NCI-H1436 treated with DMSO at 0.1 percent for 48 hours (cell line): ENCODE data around the gene SLIT2.

ENCODE experiments used
- DNase-seq: peaks from one replicate; lab custom pipeline; 2025; lab: John Stamatoyannopoulos, UW

SLIT2 gene

GRCh38 chr4:20266215-20267082 lies 14.7 kb downstream of the SLIT2 start:
- DNase-seq: no peak

- DNase-seq: no peak
Observed at GRCh38 chr4:20268028-20268427, 16.3 kb downstream of the SLIT2 start.

GRCh38 chr4:20269320-20269719 lies 17.6 kb downstream of the SLIT2 start:
- DNase-seq: no peak

GRCh38 chr4:20271950-20272349 lies 20.2 kb downstream of the SLIT2 start:
- DNase-seq: no peak

- DNase-seq: no peak
Observed at GRCh38 chr4:20272411-20272872, 20.7 kb downstream of the SLIT2 start.

- DNase-seq: no peak
Observed at GRCh38 chr4:20273793-20274192, 22.1 kb downstream of the SLIT2 start.

- DNase-seq: no peak
Observed at GRCh38 chr4:20276848-20277247, 25.1 kb downstream of the SLIT2 start.

GRCh38 chr4:20278195-20278594 lies 26.5 kb downstream of the SLIT2 start:
- no peak for DNase-seq

GRCh38 chr4:20279381-20279780 lies 27.7 kb downstream of the SLIT2 start:
- no peak for DNase-seq

- DNase-seq: no peak
Observed at GRCh38 chr4:20281453-20281852, 29.7 kb downstream of the SLIT2 start.

GRCh38 chr4:20283039-20283438 lies 31.3 kb downstream of the SLIT2 start:
- no peak for DNase-seq

- no peak for DNase-seq
Observed at GRCh38 chr4:20284990-20285389, 33.3 kb downstream of the SLIT2 start.

GRCh38 chr4:20287246-20287645 lies 35.5 kb downstream of the SLIT2 start:
- DNase-seq: no peak

GRCh38 chr4:20288047-20288650 lies 36.4 kb downstream of the SLIT2 start:
- DNase-seq: no peak

GRCh38 chr4:20288846-20289512 lies 37.3 kb downstream of the SLIT2 start:
- no peak for DNase-seq

GRCh38 chr4:20289782-20290181 lies 38.1 kb downstream of the SLIT2 start:
- no peak for DNase-seq

- DNase-seq: no peak
Observed at GRCh38 chr4:20292739-20293138, 41.0 kb downstream of the SLIT2 start.

- no peak for DNase-seq
Observed at GRCh38 chr4:20297261-20297660, 45.6 kb downstream of the SLIT2 start.

GRCh38 chr4:20297783-20298182 lies 46.1 kb downstream of the SLIT2 start:
- DNase-seq: no peak

- DNase-seq: no peak
Observed at GRCh38 chr4:20298455-20298854, 46.8 kb downstream of the SLIT2 start.

- no peak for DNase-seq
Observed at GRCh38 chr4:20298986-20299385, 47.3 kb downstream of the SLIT2 start.

- no peak for DNase-seq
Observed at GRCh38 chr4:20299515-20299914, 47.8 kb downstream of the SLIT2 start.

- DNase-seq: no peak
Observed at GRCh38 chr4:20301161-20301560, 49.5 kb downstream of the SLIT2 start.
